ENCODE results near the gene YPEL2. TPM values are rescaled to one million over a fixed set of nuclear protein-coding genes. Genes with fewer than 3 reads are reported as not detected.

The YPEL2 gene
- total RNA-seq, 2 experiments from 2014 or later, result 0.88 to 3.1 TPM

DNA sequence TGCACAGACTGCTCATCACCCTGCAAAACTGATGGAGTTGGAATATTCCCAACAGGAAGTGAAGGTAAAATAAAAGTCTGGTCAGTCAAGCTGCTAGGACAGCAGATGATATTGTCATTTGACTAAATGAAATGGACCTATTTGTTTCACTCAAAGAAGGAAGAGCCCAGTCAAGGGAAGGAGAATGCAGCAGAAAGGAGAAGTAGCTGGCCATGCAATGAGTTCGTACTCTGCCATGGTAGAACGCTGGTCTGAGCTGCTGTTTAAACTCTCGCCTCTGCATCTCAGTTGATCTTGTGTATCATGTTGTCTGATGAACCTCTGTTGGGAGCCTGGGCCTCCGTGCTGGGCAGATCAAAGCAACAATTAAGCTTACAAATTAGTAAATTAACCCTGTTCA lies 15.6 kb upstream of the YPEL2 start:
- Histone ChIP-seq H4K20me1 (ENCODE audit: insufficient read depth, low read length) (no peaks in the 10 kb centered on the region), H3K36me3 (ENCODE audit: insufficient read depth, low read length) (no peaks in the 10 kb centered on the region), H3K4me1 (ENCODE audit: insufficient read depth, low read length, poor library complexity, severe bottlenecking) (no peaks in the 10 kb centered on the region), H3K27ac (ENCODE audit: low read depth, low read length, poor library complexity, severe bottlenecking) (no peak overlapping the region), H3K4me2 (ENCODE audit: low read length) (no peak overlapping the region), H3K79me2 (ENCODE audit: insufficient read depth, low read depth, low read length) (no peaks in the 10 kb centered on the region), H2AFZ (ENCODE audit: low read length) (no peak overlapping the region), H3K9me3 (ENCODE audit: low read length) (no peaks in the 10 kb centered on the region), H3K9me2 (ENCODE audit: insufficient read depth, low read length) (no peaks in the 10 kb centered on the region), H3K4me3 (ENCODE audit: low read depth, low read length, poor library complexity, severe bottlenecking) (no peak overlapping the region)
- intact Hi-C loops (cut with micrococcal nuclease; ENCODE audit: unreplicated experiment), result no loop called here
- POLR2A ChIA-PET, result interaction anchor here (0.6 kb wide), 2 partner anchors 21 to 941 kb away, joined by 3 read pairs; no protein-coding TSS in a partner anchor
- no TSS peak for BruUV-seq (replicated peaks)
- no peak for TF ChIP-seq EZH2phosphoT487 (IDR thresholded peaks at IDR 0.05; ENCODE audit: borderline replicate concordance, low read depth, low read length)
- TF ChIP-seq, protein P1, sequence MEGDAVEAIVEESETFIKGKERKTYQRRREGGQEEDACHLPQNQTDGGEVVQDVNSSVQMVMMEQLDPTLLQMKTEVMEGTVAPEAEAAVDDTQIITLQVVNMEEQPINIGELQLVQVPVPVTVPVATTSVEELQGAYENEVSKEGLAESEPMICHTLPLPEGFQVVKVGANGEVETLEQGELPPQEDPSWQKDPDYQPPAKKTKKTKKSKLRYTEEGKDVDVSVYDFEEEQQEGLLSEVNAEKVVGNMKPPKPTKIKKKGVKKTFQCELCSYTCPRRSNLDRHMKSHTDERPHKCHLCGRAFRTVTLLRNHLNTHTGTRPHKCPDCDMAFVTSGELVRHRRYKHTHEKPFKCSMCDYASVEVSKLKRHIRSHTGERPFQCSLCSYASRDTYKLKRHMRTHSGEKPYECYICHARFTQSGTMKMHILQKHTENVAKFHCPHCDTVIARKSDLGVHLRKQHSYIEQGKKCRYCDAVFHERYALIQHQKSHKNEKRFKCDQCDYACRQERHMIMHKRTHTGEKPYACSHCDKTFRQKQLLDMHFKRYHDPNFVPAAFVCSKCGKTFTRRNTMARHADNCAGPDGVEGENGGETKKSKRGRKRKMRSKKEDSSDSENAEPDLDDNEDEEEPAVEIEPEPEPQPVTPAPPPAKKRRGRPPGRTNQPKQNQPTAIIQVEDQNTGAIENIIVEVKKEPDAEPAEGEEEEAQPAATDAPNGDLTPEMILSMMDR (conservative IDR thresholded peaks at IDR 0.05; ENCODE audit: low read length), result no peak
- CTCF ChIA-PET (ENCODE audit: unreplicated experiment), result no interaction called here
- no peak for DNase-seq (ENCODE audit: low spot score)

DNA sequence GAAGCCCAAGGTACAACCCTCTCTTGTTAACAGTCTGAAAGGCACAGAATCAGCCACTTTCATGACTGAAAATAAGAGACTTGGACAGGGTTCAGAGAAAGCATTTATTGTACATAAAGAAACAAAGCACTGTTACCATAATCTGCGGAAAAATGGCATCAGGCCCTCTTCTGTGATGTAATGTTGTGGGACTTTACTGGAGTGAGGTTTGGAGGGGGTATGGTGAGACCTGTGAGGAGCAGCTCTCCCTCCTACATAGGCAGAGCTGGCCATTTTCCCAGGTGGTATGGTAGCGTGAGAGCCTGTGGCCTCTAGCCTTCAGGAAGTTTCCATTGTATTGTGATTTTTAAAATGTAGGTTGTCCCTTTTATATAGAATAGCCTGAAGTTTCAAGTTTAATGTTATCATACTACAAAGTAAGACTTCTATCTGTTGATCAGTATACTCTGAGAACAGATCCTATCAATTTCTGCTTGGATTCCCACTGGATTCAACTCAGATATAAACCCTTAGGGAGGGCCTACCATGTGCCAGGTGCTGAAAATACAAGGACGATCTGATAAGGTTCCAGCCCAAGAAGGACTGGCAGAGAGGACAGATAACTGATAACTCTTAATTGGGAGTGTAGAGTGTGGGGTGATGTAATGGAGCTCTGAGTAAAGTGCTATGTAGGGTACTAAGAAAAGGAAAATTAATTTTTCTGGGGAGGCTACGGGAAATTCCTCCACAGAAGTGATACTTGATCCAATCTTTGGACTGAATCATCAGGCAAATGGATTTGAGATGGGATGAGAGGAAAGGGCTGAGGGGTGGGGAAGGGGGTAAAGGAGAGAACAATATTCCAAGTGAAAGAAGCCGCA lies 4.1 kb upstream of the YPEL2 start:
- Histone ChIP-seq H3K4me1 (ENCODE audit: insufficient read depth, low read length, poor library complexity, severe bottlenecking) (peaks cover 21% of the 10 kb centered on the region), H3K9me3 (ENCODE audit: low read length) (no peaks in the 10 kb centered on the region), H4K20me1 (ENCODE audit: insufficient read depth, low read length) (no peaks in the 10 kb centered on the region), H3K9me2 (ENCODE audit: insufficient read depth, low read length) (no peaks in the 10 kb centered on the region), H2AFZ (ENCODE audit: low read length) (no peak overlapping the region), H3K4me3 (ENCODE audit: low read depth, low read length, poor library complexity, severe bottlenecking) (no peak overlapping the region), H3K4me2 (ENCODE audit: low read length) (no peak overlapping the region), H3K79me2 (ENCODE audit: insufficient read depth, low read depth, low read length) (no peaks in the 10 kb centered on the region), H3K36me3 (ENCODE audit: insufficient read depth, low read length) (no peaks in the 10 kb centered on the region), H3K27ac (ENCODE audit: low read depth, low read length, poor library complexity, severe bottlenecking) (no peak overlapping the region)
- intact Hi-C loops (cut with micrococcal nuclease; ENCODE audit: unreplicated experiment), result no loop called here
- DNase-seq (ENCODE audit: low spot score), result no peak
- BruUV-seq (replicated peaks), result no TSS peak
- TF ChIP-seq, protein P1 (conservative IDR thresholded peaks at IDR 0.05; ENCODE audit: low read length), result no peak
- no peak for TF ChIP-seq EZH2phosphoT487 (IDR thresholded peaks at IDR 0.05; ENCODE audit: borderline replicate concordance, low read depth, low read length)
- POLR2A ChIA-PET, result no interaction called here
- CTCF ChIA-PET (ENCODE audit: unreplicated experiment), result no interaction called here

DNA sequence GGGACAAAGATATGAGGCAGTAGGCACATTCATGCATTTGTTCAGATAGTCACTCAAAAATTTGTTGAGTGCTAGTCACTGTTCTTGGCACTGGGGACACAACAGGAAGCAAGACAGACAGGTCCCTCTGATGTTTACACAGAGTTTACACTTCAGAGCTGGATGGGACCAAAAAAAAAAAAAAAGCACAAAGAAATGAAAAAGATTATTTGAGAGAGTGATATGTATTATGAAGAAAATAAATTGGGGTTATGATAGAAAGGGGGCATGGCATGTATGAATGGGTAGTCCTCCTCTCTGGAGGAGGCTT lies 3.5 kb upstream of the YPEL2 start:
- no peaks in the 10 kb centered on the region for H3K9me3 ChIP-seq (ENCODE audit: low read length)
- no peaks in the 10 kb centered on the region for H4K20me1 ChIP-seq (ENCODE audit: insufficient read depth, low read length)
- H3K79me2 ChIP-seq (ENCODE audit: insufficient read depth, low read depth, low read length), result no peaks in the 10 kb centered on the region
- TF ChIP-seq, protein P1 (conservative IDR thresholded peaks at IDR 0.05; ENCODE audit: low read length), result no peak
- no peak for TF ChIP-seq EZH2phosphoT487 (IDR thresholded peaks at IDR 0.05; ENCODE audit: borderline replicate concordance, low read depth, low read length)
- H3K36me3 ChIP-seq (ENCODE audit: insufficient read depth, low read length), result no peaks in the 10 kb centered on the region
- CTCF ChIA-PET (ENCODE audit: unreplicated experiment), result interaction anchor here (0.6 kb wide), 1 partner anchor 28 kb away, joined by 4 read pairs; no protein-coding TSS in a partner anchor
- no peak for DNase-seq (ENCODE audit: low spot score)
- H3K4me3 ChIP-seq (ENCODE audit: low read depth, low read length, poor library complexity, severe bottlenecking), result no peak overlapping the region
- H3K27ac ChIP-seq (ENCODE audit: low read depth, low read length, poor library complexity, severe bottlenecking), result no peak overlapping the region
- no peaks in the 10 kb centered on the region for H3K9me2 ChIP-seq (ENCODE audit: insufficient read depth, low read length)
- H2AFZ ChIP-seq (ENCODE audit: low read length), result no peak overlapping the region
- H3K4me2 ChIP-seq (ENCODE audit: low read length), result no peak overlapping the region
- intact Hi-C loops (cut with micrococcal nuclease; ENCODE audit: unreplicated experiment), result no loop called here
- POLR2A ChIA-PET, result no interaction called here
- H3K4me1 ChIP-seq (ENCODE audit: insufficient read depth, low read length, poor library complexity, severe bottlenecking), result peaks cover 24% of the 10 kb centered on the region
- no TSS peak for BruUV-seq (replicated peaks)

Measured in OCI-LY7 (cell line).